GM21360 (cell line): ENCODE measurements around the gene CRIP2.

Source experiments
- ATAC-seq: cut with Tn5 transposase; IDR thresholded peaks from one replicate; pipeline ENCODE4 v1.9.1; 2021; ENCODE audit warnings: mild to moderate bottlenecking, moderate library complexity; ENCODE audit not compliant: unreplicated experiment

Gene CRIP2

DNA sequence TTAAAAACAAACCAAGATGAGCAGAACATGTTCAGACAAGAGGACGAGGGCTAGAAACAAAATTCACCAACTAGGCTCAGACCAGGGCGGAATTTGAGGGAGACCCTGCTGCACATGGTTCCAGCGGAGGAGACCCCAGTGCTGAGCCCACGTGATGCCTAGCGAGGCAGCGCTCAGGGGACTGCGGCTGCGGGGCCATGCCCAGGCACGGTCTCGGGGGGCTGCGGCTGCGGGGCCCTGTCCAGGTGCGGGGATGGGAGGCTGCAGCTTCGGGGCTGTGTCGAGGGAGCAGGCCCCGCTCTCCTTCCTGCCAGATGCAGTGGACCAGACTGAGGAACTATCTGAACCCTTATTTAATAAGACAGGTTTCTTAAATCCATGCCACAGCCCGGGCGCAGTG, 12.7 kb upstream of the CRIP2 start:
- ATAC-seq, result no peak

DNA sequence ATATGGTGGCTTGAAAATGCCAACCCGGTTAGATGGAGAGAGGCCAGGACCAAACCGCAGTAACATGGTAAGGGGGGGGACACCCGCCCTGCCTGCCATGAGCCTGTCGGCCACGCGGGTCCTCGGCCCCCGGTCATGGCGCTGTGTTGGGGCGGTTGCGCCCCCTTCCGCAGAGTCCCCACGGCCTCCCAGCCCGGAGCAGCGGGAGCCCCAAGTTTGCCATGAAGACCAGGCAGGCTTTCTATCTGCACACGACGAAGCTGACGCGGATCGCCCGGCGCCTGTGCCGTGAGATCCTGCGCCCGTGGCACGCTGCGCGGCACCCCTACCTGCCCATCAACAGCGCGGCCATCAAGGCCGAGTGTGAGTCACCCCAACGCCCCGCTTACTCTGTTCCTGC, 10.1 kb upstream of the CRIP2 start:
- no peak for ATAC-seq

DNA sequence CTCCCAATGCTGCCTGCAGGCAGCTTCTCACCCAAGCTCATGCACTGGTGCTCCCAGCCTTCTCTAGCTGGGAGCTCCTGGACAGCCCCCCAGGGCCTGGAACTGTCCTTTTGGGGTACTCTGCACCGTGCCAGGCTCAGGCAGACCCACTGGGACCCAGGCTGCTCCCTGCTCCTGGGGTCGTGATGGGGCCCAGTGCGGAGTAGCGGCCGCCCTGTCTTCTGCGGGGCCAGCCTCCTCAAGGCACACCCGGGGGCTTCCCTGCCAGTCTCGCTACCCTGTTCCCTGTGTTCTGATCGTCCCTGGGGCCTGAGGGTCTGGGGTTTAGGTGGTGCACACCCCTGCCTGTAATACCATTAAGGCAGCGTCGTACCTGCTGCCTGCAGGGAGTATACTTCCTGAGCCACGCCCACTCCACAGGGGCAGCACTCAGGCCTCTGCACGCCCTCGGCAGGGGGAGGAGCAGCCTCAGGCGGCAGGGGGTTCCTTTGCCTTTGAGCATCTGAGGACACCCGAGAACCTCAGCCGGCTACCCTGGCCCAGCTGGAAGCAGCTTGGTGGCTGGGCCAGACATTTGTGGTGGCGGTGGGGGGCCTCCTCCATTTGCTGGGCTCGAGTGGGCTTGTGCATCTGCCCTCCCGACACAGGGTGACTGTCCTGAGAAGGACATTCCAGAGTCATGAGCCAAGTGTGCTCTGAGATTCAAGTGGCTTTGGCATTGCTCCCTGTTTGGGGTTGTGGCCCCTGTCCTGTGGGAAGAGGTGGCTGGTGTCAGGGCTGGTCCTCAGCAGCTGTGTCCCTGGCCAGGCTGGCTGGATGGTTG, 9.2 kb upstream of the CRIP2 start:
- no peak for ATAC-seq

DNA sequence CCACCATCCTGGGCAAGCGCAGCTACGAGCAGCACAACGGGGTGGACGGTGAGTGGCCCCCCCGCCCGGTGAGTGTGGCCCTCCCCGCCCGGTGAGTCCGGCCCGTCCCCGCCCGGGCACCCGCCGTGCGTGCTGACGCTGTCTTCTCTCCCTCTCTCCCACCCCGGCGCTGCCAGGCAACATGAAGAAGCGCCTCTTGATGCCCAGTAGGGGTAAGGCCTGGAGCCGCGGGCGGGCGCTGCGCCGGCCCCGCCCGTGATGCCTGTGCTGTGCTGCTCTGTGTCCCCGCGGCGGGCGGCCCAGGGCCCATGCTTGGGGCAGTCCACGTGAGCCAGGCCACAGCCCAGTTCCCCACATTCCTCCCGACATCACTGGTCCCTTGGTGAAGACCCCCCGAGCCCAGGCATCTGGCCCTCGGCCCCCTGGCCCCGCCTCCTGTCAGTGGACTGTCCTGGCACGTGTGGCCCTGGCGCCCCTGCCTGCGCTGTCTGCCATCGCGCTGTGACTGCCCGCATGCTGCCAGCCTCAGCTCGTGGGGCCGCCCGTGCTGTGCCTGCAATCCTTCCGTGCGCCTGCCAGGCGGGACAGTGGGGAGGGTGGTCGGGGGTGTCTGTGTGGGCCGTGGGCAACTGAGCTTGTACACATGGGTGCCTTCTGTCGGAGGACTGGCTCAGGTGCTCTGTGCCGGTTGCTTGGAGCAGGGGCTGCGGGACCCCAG, 7.9 kb upstream of the CRIP2 start:
- ATAC-seq, result no peak

DNA sequence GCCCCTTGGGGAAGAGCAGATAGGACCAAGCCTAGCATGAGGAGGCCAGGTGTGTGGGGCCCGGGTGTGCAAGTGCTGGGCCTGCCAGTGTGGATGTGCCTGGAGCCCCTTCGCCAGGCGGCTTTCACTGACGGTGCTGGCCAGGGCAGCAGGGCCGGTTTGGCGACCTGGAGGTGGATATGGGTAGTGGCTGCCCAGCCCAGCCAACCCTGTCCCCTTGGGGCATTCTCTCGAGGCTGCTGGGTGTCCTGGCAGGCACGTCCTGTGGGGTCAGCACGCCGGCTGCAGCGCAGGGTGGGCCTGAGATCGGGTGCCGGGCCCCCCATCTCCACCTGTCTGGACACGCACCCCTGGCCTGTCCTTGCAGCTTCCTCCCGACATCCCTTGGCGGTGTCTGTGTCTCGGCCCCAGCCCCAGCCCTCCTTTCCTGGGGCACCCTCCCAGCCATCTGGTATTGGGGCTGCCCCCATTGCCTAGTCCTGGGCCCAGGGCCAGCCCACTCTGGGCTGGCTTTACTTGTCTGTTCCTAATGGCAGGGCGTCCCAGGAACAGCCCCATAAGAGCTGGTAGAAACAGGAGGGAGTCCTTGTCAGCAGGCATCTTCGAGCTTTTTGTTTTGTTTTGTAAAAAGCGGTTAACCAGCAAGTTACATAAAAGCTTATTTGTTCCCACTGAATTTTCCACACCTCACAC, 7.2 kb upstream of the CRIP2 start:
- no peak for ATAC-seq

DNA sequence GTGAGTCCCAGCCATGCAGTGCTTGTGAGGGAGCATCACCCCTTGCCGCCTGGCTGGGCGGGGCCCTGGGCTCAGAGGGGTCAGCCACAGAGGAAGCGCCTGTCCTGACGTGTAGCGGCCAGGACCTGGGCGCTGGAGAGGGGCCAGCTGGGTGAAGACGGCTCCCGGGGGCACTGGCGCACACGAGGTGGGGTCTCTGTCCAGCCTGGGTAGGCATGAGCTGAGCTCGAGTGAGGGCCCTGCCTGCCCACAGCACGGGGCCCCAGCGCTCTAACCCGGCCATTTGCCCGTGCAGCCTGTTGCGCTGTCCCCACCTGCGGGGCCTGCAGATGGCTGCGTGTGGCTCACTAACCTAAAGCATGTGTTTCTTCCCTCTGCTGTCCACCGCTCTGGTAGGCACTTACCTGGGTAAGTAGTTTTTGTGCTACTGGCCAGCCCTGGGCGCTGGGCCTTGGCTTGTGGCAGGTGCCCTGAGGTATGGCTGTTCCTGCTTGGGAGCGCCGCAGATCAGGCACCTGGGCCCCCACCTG, 6.6 kb upstream of the CRIP2 start:
- no peak for ATAC-seq

DNA sequence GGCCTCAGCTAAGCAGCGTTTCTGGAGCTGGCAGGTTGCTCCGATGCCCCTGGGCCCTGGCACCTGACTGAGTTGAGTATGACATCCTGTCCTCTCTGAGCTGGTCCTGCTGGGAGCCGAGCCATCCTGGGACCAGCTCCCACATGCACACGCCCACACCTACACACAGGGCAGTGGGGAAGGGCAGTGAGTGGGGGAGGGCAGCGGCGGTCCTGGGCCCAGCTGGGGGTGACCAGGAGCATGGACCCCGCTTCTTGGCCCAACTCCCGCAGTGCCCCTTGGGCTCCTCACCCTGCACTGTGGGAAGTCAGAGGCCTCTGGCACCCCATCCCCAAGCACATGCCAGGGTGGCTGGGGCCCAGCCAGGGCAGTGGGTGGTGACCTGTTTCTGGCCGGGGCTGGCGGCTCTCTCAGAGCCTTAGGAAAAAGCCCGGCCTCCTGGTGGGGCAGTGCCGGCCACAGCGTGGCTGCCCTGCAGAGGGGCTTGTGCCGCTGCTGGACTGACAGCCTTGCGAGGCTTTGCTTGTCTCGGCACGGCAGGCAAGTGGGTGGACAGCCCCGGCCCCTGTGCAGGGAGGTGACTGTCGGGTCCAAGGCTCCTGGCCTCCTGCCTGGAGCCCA, 5.9 kb upstream of the CRIP2 start:
- no peak for ATAC-seq

DNA sequence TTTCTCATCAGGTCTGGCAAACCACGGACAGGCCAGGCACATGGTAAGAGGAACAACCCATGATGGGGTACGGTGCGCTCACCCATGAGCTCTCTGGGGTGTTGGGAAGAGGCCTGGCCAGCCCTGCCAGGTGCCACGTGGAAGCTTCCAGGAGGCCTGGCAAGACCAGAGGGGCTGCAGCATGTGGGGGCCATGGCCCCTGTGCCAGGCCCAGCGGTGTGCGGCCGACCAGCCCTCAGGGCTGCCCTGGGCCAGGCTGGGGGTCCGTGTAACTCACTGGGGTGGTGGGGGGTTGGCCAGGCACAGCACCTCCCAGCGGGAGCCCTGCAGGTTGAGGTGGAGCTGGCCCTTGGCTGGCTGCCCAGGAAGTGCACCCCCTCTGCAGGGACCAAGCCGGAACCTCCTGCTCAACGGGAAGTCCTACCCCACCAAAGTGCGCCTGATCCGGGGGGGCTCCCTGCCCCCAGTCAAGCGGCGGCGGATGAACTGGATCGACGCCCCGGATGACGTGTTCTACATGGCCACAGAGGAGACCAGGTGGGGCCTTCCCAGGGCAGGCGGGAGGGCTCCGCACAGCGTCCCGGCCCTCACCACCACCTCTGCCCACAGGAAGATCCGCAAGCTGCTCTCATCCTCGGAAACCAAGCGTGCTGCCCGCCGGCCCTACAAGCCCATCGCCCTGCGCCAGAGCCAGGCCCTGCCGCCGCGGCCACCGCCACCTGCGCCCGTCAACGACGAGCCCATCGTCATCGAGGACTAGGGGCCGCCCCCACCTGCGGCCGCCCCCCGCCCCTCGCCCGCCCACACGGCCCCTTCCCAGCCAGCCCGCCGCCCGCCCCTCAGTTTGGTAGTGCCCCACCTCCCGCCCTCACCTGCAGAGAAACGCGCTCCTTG, 4.9 kb upstream of the CRIP2 start:
- ATAC-seq, result no peak

DNA sequence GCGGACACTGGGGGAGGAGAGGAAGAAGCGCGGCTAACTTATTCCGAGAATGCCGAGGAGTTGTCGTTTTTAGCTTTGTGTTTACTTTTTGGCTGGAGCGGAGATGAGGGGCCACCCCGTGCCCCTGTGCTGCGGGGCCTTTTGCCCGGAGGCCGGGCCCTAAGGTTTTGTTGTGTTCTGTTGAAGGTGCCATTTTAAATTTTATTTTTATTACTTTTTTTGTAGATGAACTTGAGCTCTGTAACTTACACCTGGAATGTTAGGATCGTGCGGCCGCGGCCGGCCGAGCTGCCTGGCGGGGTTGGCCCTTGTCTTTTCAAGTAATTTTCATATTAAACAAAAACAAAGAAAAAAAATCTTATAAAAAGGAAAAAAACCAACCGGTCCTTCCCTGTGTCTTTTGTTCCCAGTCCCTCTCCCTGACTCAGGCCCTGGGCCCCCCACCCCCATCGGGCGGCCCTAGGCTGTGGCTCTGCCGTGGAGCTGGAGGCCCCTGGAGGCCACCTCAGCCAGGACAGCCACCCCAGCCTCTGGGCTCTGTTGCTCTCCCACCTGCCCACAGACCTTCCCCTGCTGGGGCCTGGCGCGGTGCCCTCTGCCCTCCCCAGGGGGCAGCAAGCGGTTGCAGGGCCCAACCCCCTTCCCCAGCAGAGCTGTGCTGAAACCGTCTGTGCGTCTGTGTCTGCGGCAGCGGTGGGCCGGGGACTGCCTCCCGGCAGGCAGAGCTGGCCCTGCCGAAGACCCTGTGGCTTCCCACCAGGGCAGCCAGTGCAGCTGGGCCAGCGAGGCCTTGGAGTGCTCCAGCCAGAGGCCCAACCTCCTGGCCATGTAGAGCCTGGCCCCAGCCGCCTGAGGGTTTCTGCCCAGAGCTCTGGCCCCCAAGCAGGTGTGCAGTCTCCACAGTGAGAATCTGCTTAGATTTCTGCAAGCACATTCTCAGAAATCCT, 4.0 kb upstream of the CRIP2 start:
- no peak for ATAC-seq

DNA sequence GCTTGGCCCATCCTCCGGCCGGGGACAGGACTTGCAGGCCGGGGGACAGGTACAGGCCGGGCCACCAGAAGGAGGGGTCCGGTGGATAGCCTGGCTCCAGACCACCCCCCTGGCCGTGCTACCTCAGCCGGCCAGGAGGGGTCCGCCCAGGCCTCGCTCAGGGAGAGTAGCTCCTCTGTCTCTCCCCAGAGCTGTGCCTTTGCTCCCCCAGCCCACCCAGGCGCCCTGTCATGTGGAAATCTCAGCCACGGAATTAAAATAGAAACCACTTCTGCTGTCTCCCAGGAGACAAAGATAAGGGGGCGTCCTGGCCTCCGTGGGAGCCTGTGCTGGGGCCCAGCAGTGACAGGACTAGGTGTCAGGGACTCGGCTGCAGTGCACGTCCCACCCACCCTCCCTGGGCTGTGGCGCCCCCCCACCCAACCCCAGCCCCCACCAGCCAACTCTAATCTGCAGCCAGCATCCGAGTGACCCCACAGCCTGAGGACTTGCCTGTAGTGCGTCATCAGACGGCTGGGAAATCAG, 3.3 kb upstream of the CRIP2 start:
- ATAC-seq, result no peak

DNA sequence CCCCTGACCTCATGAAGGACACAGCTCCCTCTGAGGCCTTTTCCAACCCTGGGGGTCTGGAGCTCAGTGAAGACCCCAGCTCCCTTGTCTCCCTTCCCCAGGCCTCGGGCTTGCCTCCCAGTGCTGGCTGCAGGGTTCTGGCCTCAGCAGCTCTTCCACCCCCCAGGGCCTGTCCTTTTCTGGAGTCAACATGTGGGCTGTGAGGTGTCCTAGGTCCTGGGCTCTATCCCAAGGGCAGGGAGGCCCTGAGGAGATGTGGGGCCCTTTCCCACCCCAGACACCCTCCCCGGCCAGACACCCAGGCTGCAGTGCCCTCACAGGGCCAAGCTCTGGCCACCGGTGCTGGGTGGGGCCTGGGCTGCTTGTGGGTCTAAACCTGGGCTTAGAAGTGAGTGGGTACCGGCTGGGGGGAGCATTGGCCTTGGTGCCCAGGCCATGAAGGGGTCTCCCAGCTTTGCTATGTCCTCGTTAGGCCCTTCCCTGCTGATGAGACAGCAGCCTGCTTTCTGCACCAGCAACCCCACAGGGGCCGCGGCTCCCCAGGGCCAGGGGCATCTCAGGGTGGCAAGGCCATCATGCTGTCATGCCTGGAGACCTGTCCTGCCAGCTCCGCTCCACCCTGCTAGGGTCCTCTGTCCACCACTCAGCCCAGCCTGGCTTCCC, 2.7 kb upstream of the CRIP2 start:
- ATAC-seq, result no peak

DNA sequence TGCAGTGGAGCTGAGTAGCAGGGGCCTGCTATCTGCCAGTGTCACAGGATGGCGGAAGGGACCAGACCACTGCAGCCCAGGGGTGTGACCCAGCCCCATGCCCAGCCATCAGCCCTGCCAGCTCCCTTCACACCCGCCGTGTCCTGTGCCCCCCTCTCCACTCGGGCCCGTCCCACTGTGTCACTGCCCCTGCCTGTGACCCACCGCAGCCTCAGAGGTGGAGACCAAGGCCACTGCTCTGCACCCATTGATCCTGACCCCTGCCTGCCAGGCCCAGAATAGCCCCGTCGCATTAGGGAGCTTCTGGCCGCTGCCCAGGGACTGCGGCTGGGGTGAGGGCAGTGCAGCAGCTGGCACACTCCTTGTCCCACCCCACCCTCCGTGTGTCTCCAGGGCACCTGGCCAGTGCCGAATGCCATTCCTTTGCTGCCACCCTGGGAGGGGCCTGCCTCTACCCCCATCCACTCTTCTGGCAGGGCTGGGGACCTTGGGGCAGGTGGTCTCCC, 2.1 kb upstream of the CRIP2 start:
- ATAC-seq, result no peak

DNA sequence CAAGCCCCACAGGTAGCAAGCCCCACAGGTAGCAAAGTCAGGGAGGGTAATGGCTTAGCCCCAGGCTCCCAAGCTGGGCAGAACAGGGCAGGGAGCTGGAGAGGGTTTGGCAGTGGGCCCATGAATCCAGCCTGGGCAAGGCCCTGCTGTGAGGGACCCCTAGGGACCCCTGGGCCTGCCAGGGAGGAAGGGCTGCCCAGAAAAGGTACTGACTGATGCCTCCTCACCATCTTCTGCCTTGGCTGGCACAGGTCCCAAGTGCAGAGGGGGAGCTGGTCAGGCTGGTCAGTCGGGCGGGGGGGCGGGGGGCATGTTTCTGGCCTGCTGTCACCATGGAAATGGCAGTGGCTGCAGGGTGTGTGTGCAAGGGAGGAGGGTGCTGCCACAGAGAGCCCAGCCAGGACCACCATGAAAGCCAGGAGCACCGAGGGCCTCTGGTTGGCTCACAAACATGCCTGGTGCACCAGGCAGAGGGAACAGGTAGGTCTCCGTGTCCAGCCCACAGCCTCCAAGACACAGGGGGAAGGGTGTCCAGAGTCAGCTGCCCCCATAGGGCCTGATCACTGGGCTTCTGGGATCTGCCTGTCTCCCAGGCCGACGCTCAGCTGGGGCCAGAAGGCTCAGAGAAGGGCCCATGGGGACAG, 1.5 kb upstream of the CRIP2 start:
- ATAC-seq, result no peak

DNA sequence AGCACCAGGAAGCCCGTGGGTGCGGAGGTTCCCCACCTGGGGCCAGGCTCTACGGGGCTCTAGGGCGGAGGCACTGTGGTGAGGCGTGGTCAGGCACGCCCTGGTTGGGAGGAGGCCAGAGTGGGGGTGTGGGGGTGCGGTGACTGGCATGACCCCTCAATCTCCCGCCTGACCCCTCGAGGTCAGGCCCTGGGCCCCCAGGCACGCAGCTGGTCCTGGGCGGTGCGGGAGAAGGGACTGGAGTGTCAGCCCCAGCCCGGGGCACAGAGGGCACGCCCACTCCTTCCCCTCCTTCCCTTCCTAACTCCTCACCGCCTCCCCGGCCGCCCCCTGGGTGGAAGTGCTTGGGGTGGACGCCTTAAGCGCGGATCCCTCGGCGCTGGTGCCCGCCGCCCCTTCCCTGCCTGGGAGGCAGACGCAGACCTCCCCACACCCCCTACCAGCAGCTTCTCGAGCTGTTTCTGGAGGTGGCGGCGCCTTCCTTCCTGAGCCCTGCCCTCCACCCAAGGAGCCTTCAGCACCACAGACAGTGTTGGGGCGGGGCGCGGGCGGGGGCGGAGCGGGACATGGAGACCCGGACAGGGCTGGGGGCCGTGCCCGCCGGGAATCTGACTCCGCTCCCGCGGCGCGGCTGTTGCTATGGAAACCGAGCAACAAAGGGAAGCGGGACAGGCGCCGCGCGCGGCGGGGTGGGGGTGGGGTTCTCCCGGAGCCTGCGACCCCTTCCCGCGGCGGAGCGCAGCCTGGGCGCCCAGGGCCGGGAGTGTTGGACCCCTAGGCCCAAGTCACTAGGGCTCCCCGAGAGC, 741 bp upstream of the CRIP2 start:
- no peak for ATAC-seq

DNA sequence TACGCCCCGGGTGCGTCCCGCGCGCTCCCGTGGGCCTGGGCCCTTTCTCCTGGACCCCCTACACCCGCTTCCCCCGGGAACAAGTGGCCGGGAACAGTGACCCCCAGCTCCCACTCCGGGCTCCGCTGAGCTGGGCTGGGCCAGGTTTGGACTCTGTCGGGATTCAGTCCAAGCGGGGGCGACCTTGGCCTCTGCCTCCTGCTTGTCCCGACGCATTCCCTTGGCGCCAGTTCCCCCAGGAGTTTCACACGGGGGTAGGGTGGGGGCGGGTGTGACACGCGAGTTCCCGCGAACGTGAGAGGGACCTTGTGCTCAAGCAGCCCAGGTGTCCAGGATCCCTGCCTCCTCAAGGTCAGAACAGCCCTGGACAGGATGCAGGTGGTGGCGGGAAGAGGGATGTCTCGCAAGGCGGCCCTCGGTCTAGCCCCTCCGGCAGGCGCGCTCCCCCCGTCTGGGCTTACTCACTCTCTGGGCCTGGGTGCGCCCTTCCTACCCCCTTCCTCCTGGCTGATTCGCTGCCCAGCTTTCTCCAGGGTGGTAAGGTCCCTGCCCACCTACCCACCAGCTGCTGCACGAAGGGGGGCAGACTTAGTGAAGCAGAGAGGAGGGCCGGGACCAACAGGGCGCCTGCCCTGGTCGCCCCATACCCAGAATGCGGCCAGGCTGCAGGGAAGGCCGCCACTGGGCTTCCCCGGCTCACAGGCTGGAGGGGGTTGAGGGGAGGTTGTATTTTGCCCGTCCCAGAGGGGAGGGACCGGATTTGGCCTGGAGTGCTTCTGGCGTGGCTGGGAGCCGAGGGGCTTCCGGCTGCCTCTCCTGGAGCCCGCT, 862 bp downstream of the CRIP2 start:
- no peak for ATAC-seq
